Endothelial cell (in vitro differentiated cells): ENCODE data around the gene RPS29. TPM values are rescaled to one million over a fixed set of nuclear protein-coding genes. Genes with fewer than 3 reads are reported as not detected.

Experiments used
- DNase-seq: peaks from one replicate; pipeline ENCODE4 v3.0.0; 2021; ENCODE audit warnings: low spot score
- H3K27ac Mint-ChIP-seq: one replicate; pipeline ENCODE4 v1.8.0; 2021; ENCODE audit warnings: mixed read lengths, inconsistent platforms; ENCODE audit not compliant: unreplicated experiment
- H3K27me3 Mint-ChIP-seq: one replicate; pipeline ENCODE4 v1.8.0; 2021; ENCODE audit warnings: mild to moderate bottlenecking, moderate library complexity, mixed read lengths, inconsistent platforms; ENCODE audit not compliant: unreplicated experiment
- H3K36me3 Mint-ChIP-seq: one replicate; pipeline ENCODE4 v1.8.0; 2021; ENCODE audit warnings: mild to moderate bottlenecking, low read depth, mixed read lengths, inconsistent platforms; ENCODE audit not compliant: unreplicated experiment
- H3K4me1 Mint-ChIP-seq: one replicate; pipeline ENCODE4 v1.8.0; 2021; ENCODE audit warnings: mild to moderate bottlenecking, mixed read lengths, inconsistent platforms; ENCODE audit not compliant: unreplicated experiment
- H3K4me3 Mint-ChIP-seq: one replicate; pipeline ENCODE4 v1.8.0; 2021; ENCODE audit warnings: mild to moderate bottlenecking, mixed read lengths, inconsistent platforms; ENCODE audit not compliant: unreplicated experiment
- H3K9me3 Mint-ChIP-seq: one replicate; pipeline ENCODE4 v1.8.0; 2021; ENCODE audit warnings: mixed read lengths, inconsistent platforms; ENCODE audit not compliant: unreplicated experiment
- CTCF ChIP-seq: fragments of 200-600 bp; sonication (generic); IDR thresholded peaks from one replicate; pipeline ENCODE4 v1.5.0; 2021; ENCODE audit warnings: antibody characterized with exemption; ENCODE audit not compliant: unreplicated experiment
- total RNA-seq: library from RNA; stranded (reverse); fragmentation: NEBNext Ultra II Directional; extraction: Animal tissue kit (Norgen Biotek cat#: 25700); gene quantifications from one replicate; pipeline ENCODE4 v1.2.1, GENCODE V29; 2021; ENCODE audit not compliant: unreplicated experiment

Gene RPS29
- total RNA-seq, 1 donor from 2014 or later = 2,246 TPM

GRCh38 chr14:49559979-49560768 is 26.0 kb downstream of the RPS29 start:
- no peak for TF ChIP-seq CTCF
- Mint-ChIP-seq H3K36me3 (peaks cover 3% of the 10 kb centered on the region), H3K4me1 (no peaks in the 10 kb centered on the region), H3K27ac (no peak overlapping the region), H3K9me3 (no peaks in the 10 kb centered on the region), H3K27me3 (peaks cover 2% of the 10 kb centered on the region), H3K4me3 (no peak overlapping the region)
- no peak for DNase-seq

GRCh38 chr14:49553892-49554291 is 32.3 kb downstream of the RPS29 start:
- peaks cover 12% of the 10 kb centered on the region for H3K4me1 Mint-ChIP-seq
- H3K27me3 Mint-ChIP-seq = no peaks in the 10 kb centered on the region
- no peaks in the 10 kb centered on the region for H3K9me3 Mint-ChIP-seq
- H3K36me3 Mint-ChIP-seq = no peaks in the 10 kb centered on the region
- TF ChIP-seq CTCF = no peak
- no peak for DNase-seq
- no peak overlapping the region for H3K4me3 Mint-ChIP-seq
- no peak overlapping the region for H3K27ac Mint-ChIP-seq

- H3K27me3 Mint-ChIP-seq = no peaks in the 10 kb centered on the region
- no peak for TF ChIP-seq CTCF
- no peaks in the 10 kb centered on the region for H3K9me3 Mint-ChIP-seq
- no peak overlapping the region for H3K4me3 Mint-ChIP-seq
- DNase-seq = no peak
- H3K36me3 Mint-ChIP-seq = no peaks in the 10 kb centered on the region
- peaks cover 12% of the 10 kb centered on the region for H3K4me1 Mint-ChIP-seq
- no peak overlapping the region for H3K27ac Mint-ChIP-seq
These were observed 33.1 kb downstream of the RPS29 start for GRCh38 chr14:49553106-49553505.

GRCh38 chr14:49551569-49551968 is 34.6 kb downstream of the RPS29 start:
- TF ChIP-seq CTCF = no peak
- no peak for DNase-seq
- Mint-ChIP-seq H3K27ac (no peak overlapping the region), H3K4me3 (no peak overlapping the region), H3K27me3 (peaks cover 2% of the 10 kb centered on the region), H3K36me3 (no peaks in the 10 kb centered on the region), H3K9me3 (no peaks in the 10 kb centered on the region), H3K4me1 (peaks cover 16% of the 10 kb centered on the region)
